K562 (cell line): Measurements from ENCODE around the gene TPGS1. TPM values are rescaled to one million over a fixed set of nuclear protein-coding genes. Genes with fewer than 3 reads are reported as not detected.

Experiments
- BACH1 ChIP-seq: fragments of 200-800 bp; sonication (Bioruptor generic); IDR thresholded peaks from 2 replicates; pipeline ENCODE4 v1.6.1; 2016; ENCODE audit warnings: missing genetic modification characterization, missing compliant biosample characterization
- CEBPB ChIP-seq: fragments of 450-650 bp; IDR thresholded peaks from 2 replicates; pipeline ENCODE4 v1.6.1; 2016; ENCODE audit warnings: missing genetic modification characterization, missing compliant biosample characterization
- ETS1 ChIP-seq: conservative IDR thresholded peaks from 2 replicates; pipeline ENCODE4 v1.6.1; 2011; ENCODE audit warnings: low read depth, mild to moderate bottlenecking, low read length; ENCODE audit not compliant: control insufficient read depth
- FOS ChIP-seq: IDR thresholded peaks from 3 replicates; pipeline ENCODE4 v1.6.1; 2011; ENCODE audit not compliant: insufficient read length; ENCODE audit errors: extremely low read depth
- HDAC8 ChIP-seq: fragments of 450-650 bp; IDR thresholded peaks from 2 replicates; pipeline ENCODE4 v1.6.1; 2016; ENCODE audit warnings: mild to moderate bottlenecking, missing genetic modification characterization, moderate library complexity, missing compliant biosample characterization
- HNRNPL ChIP-seq: fragments of 200-400 bp; formaldehyde crosslinking; IDR thresholded peaks from 2 replicates; pipeline ENCODE4 v1.6.1; 2017; ENCODE audit warnings: low read depth, mild to moderate bottlenecking, low read length
- KDM4B ChIP-seq, 2 experiments: fragments of 450-650 bp in 1 of 2; sonication (generic) in 1 of 2; IDR thresholded peaks; 2 replicates each; pipeline ENCODE4 v1.6.1; 2016 to 2017; ENCODE audit warnings: borderline replicate concordance in 2 of 2, antibody characterized with exemption in 1 of 2, low read depth in 1 of 2, mild to moderate bottlenecking in 1 of 2
- MED1 ChIP-seq: sonication (generic); formaldehyde crosslinking; IDR thresholded peaks from 2 replicates; pipeline ENCODE4 v1.8.1; 2023; ENCODE audit warnings: missing genetic modification reagents, borderline replicate concordance
- MEF2A ChIP-seq: IDR thresholded peaks from 2 replicates; pipeline ENCODE4 v1.6.1; 2011; ENCODE audit warnings: low read depth, mild to moderate bottlenecking, low read length, moderate library complexity; ENCODE audit not compliant: control insufficient read depth
- MTA3 ChIP-seq: fragments of 450-650 bp; formaldehyde crosslinking; IDR thresholded peaks from 2 replicates; pipeline ENCODE4 v1.6.1; 2017; ENCODE audit warnings: mild to moderate bottlenecking, borderline replicate concordance
- MYC ChIP-seq, 2 experiments: fragments of 250-450 bp in 1 of 2; sonication (Bioruptor Pico) in 1 of 2; IDR thresholded peaks; 2 replicates each; pipeline versions ENCODE4 v1.5.1 to v1.6.1; 2012 to 2021; ENCODE audit warnings: low read depth in 2 of 2, borderline replicate concordance in 1 of 2, improper control_type of control experiment in 1 of 2, low read length in 1 of 2, mild to moderate bottlenecking in 1 of 2, moderate library complexity in 1 of 2
- POLR2G ChIP-seq: fragments of 200-400 bp; formaldehyde crosslinking; IDR thresholded peaks from 2 replicates; pipeline ENCODE4 v1.6.1; 2017; ENCODE audit warnings: low read depth, mild to moderate bottlenecking, antibody characterized with exemption, low read length, moderate library complexity
- SMC3 ChIP-seq: conservative IDR thresholded peaks from 2 replicates; pipeline ENCODE4 v1.6.1; 2011; ENCODE audit warnings: low read depth, low read length, improper control_type of control experiment; ENCODE audit not compliant: insufficient read depth
- SNAPC5 ChIP-seq: fragments of 250-450 bp; sonication (Bioruptor Pico); IDR thresholded peaks from 2 replicates; pipeline ENCODE4 v1.8.0; 2021; ENCODE audit warnings: moderate library complexity, mild to moderate bottlenecking, inconsistent platforms
- ZNF23 ChIP-seq: fragments of 250-450 bp; sonication (Bioruptor Pico); IDR thresholded peaks from 2 replicates; pipeline ENCODE4 v1.4.0; 2020; ENCODE audit warnings: mild to moderate bottlenecking
- ZNF324 ChIP-seq: fragments of 250-450 bp; sonication (Bioruptor Pico); IDR thresholded peaks from 2 replicates; pipeline ENCODE4 v1.4.0; 2020; ENCODE audit warnings: mild to moderate bottlenecking
- ZNF507 ChIP-seq: conservative IDR thresholded peaks from 2 replicates; pipeline ENCODE4 v1.6.1; 2017; ENCODE audit warnings: missing genetic modification characterization, missing compliant biosample characterization
- polyA plus RNA-seq, 8 experiments: library from polyadenylated mRNA; depleted of rRNA in 4 of 8; stranded (reverse) in 5 of 8; unstranded in 3 of 8; fragments of >200 nt; fragmentation: Nextera tagmentation in 2 of 8; fragmentation: Illumina TruSeq in 1 of 8; extraction: Ambion mirVana in 2 of 8; extraction: Trizol in 1 of 8; gene quantifications; 2 replicates each; pipeline versions ENCODE4 v1.2.1 to v1.2.3, GENCODE V29; 2011 to 2014; ENCODE audit warnings: inconsistent platforms in 1 of 8, missing spikeins in 1 of 8
- total RNA-seq, 7 experiments: library from RNA; depleted of rRNA in 6 of 7; stranded (reverse); fragments of >200 nt in 6 of 7; fragmentation: Illumina TruSeq in 2 of 7; extraction: Trizol in 2 of 7; gene quantifications; 2 replicates each; pipeline versions ENCODE4 v1.2.1 to v1.2.3, GENCODE V29; 2011 to 2021; ENCODE audit warnings: low replicate concordance in 1 of 7

TPGS1 gene
- total and polyA plus RNA-seq, 9 of the 15 experiments (the other 6 are each of a cell fraction or from before 2014, with no cell fraction given): 0.30 to 31.6 (median 1.2) TPM; not detected in 2

- TF ChIP-seq POLR2G (peak; percentile 54), HNRNPL (no peak), ZNF507 (tag) (no peak), FOS (no peak), MED1 (no peak), MTA3 (0 out of 2 replicates have a peak, but pooled peaks have one; percentile 31), ETS1 (0 out of 2 replicates have a peak, but pooled peaks have one; percentile 27), KDM4B (IDR thresholded peaks at IDR 0.05; ENCODE audit: borderline replicate concordance in 2 of 2, low read depth in 1 of 2) (no peak), ZNF324 (CRISPR knock-in tag) (no peak), SMC3 (no peak), SNAPC5 (CRISPR knock-in tag) (no peak), BACH1 (no peak), MYC (IDR thresholded peaks at IDR 0.05; ENCODE audit: low read depth, low read length) (0 out of 2 replicates have a peak, but pooled peaks have one; percentile 17), MYC (CRISPR knock-in tag; IDR thresholded peaks at IDR 0.05; ENCODE audit: borderline replicate concordance, low read depth) (no peak), MEF2A (no peak), ZNF23 (no peak), HDAC8 (no peak), CEBPB (tag) (no peak)
Observed at GRCh38 chr19:461721-462551, 45.4 kb upstream of the TPGS1 start (continued).
